Parathyroid adenoma (tissue), 2 donors: Measurements from ENCODE around the gene MCTP2.

Experiments
- H2AFZ ChIP-seq: fragments of 300-600 bp; sonication (generic); one replicate; pipeline ENCODE4 v1.7.0; 2017; ENCODE audit warnings: antibody characterized with exemption, mild to moderate bottlenecking
- H3K27ac ChIP-seq: fragments of 300-600 bp; sonication (generic); one replicate; pipeline ENCODE4 v1.7.0; 2017
- H3K27me3 ChIP-seq: fragments of 300-600 bp; sonication (generic); one replicate; pipeline ENCODE4 v1.7.0; 2017; ENCODE audit warnings: low read length; ENCODE audit not compliant: control insufficient read depth, insufficient read depth
- H3K36me3 ChIP-seq: fragments of 300-600 bp; sonication (generic); one replicate; pipeline ENCODE4 v1.7.0; 2017; ENCODE audit warnings: low read length; ENCODE audit not compliant: control insufficient read depth, insufficient read depth
- H3K4me1 ChIP-seq: fragments of 300-600 bp; sonication (generic); one replicate; pipeline ENCODE4 v1.7.0; 2017; ENCODE audit warnings: control low read depth
- H3K4me2 ChIP-seq: fragments of 300-600 bp; sonication (generic); one replicate; pipeline ENCODE4 v1.7.0; 2017; ENCODE audit warnings: low read length
- H3K4me3 ChIP-seq: fragments of 300-600 bp; sonication (generic); one replicate; pipeline ENCODE4 v1.7.0; 2017; ENCODE audit warnings: low read depth, low read length
- H3K79me2 ChIP-seq: fragments of 300-600 bp; sonication (generic); one replicate; pipeline ENCODE4 v1.7.0; 2017; ENCODE audit warnings: control low read depth
- H3K9ac ChIP-seq: fragments of 300-600 bp; sonication (generic); one replicate; pipeline ENCODE4 v1.7.0; 2017; ENCODE audit warnings: mild to moderate bottlenecking
- H3K9me3 ChIP-seq: fragments of 300-600 bp; sonication (generic); one replicate; pipeline ENCODE4 v1.7.0; 2017; ENCODE audit warnings: low read length; ENCODE audit not compliant: control insufficient read depth
- TF ChIP-seq, protein P1 (sequence below): fragments of 300-600 bp; sonication (generic); IDR thresholded peaks from one replicate; pipeline ENCODE4 v1.7.0; 2017; ENCODE audit warnings: antibody characterized with exemption, mild to moderate bottlenecking
- donor health status: primary hyperparathyroidism.

MCTP2 gene

DNA sequence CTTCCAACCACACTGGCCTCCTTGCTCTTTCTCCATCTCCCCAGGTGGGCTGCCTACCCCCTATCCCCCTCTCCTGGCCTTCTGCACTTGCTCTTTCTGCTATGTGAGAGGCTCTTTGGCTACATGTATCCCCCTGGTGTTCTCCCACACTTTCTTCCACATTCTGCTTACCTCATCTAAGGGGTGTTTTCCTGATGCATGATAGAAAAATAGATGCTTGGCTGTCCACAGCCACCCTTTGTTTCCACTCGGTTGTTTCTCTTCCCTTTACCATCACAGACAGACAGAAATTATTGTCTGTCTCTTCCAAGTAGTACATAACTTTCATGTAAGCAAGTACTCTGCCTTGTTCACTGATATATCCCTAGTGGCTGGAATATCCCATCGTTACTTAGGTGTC lies 39.2 kb downstream of the MCTP2 start:
- H3K27me3 ChIP-seq, result no peaks in the 10 kb centered on the region
- TF ChIP-seq, protein P1, sequence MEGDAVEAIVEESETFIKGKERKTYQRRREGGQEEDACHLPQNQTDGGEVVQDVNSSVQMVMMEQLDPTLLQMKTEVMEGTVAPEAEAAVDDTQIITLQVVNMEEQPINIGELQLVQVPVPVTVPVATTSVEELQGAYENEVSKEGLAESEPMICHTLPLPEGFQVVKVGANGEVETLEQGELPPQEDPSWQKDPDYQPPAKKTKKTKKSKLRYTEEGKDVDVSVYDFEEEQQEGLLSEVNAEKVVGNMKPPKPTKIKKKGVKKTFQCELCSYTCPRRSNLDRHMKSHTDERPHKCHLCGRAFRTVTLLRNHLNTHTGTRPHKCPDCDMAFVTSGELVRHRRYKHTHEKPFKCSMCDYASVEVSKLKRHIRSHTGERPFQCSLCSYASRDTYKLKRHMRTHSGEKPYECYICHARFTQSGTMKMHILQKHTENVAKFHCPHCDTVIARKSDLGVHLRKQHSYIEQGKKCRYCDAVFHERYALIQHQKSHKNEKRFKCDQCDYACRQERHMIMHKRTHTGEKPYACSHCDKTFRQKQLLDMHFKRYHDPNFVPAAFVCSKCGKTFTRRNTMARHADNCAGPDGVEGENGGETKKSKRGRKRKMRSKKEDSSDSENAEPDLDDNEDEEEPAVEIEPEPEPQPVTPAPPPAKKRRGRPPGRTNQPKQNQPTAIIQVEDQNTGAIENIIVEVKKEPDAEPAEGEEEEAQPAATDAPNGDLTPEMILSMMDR, result no peak
- H3K9me3 ChIP-seq, result no peaks in the 10 kb centered on the region
- no peak overlapping the region for H3K9ac ChIP-seq
- H3K4me1 ChIP-seq, result no peaks in the 10 kb centered on the region
- no peak overlapping the region for H3K4me3 ChIP-seq
- no peaks in the 10 kb centered on the region for H3K79me2 ChIP-seq
- H2AFZ ChIP-seq, result no peak overlapping the region
- no peak overlapping the region for H3K4me2 ChIP-seq
- H3K27ac ChIP-seq, result no peak overlapping the region
- H3K36me3 ChIP-seq, result no peaks in the 10 kb centered on the region

DNA sequence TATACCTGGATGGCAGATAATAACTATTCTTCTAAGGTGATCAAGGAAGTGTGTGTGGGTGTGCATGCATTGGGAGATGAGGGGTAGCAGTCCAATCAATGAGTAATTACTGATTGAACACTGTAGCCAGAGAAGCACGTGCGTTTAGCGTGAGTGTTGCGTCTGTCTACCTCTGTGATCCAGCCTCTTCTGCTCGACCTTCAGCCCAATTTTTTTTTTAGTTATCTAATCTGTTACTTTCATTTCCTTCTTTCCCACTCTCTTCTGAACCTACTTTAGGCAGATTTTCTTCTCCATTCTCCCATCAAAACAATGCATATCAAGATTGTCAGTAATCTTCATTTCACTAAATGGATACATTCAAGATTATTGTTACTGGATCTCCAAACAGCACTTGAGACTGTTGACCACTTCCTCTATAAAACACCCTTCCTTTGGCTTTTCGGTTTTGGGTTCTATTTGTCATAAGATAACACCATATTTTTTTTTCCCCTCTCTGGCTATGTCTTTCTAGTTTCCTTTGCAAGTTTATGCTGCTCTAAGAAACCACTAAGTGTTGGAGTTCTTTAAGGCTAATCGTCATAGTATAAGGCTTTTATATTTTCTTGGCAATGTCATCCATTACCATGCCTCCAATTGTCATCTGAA lies 41.0 kb downstream of the MCTP2 start:
- Histone ChIP-seq H3K9ac (no peak overlapping the region), H3K4me2 (no peak overlapping the region), H3K27ac (no peak overlapping the region), H3K27me3 (no peaks in the 10 kb centered on the region), H3K4me1 (no peaks in the 10 kb centered on the region), H3K9me3 (no peaks in the 10 kb centered on the region), H3K36me3 (no peaks in the 10 kb centered on the region), H2AFZ (no peak overlapping the region), H3K79me2 (no peaks in the 10 kb centered on the region), H3K4me3 (no peak overlapping the region)
- TF ChIP-seq, protein P1, result no peak

DNA sequence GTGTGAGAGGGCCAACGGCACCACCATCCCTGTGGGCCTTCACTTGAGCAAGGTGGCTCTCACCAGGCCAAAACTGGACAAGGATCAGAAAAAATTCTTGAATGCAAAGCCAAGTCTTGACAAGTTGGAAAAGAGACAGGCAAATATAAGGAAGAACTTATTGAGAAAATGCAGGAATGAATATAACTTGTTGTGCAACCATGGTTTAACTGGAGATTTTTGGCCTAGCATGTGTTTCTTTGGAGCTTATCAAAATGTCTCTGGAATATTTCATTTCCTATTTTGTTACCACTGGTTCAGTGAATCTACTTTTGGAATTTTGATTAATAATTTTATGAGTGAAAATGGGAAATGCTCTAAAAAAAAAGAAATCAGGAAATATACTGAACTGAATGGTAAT lies 42.5 kb downstream of the MCTP2 start:
- Histone ChIP-seq H3K27me3 (no peaks in the 10 kb centered on the region), H3K4me1 (no peaks in the 10 kb centered on the region), H3K79me2 (no peaks in the 10 kb centered on the region), H3K36me3 (no peaks in the 10 kb centered on the region), H3K4me2 (no peak overlapping the region), H2AFZ (no peak overlapping the region), H3K4me3 (no peak overlapping the region), H3K27ac (no peak overlapping the region), H3K9ac (no peak overlapping the region), H3K9me3 (no peaks in the 10 kb centered on the region)
- TF ChIP-seq, protein P1, result no peak

DNA sequence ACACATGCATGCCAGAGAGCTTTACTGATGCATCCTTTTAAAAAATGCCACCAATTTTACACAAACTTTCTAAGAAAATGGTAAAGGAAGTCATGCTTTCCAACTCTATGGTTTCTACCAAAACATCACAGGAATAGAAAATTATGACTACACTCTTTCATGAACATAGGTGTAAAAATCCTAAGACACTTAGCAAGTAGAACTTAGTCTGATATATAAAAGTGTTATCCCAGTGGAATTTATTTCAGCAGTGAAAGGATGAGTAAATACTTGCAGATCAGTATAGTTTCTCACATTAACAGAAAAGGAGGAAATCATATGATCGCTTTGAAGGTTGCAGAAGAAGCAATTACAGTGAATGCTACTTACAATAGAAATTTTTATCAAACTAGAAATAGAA lies 43.4 kb downstream of the MCTP2 start:
- no peaks in the 10 kb centered on the region for H3K79me2 ChIP-seq
- H3K27me3 ChIP-seq, result no peaks in the 10 kb centered on the region
- no peak overlapping the region for H3K4me3 ChIP-seq
- H3K4me1 ChIP-seq, result no peaks in the 10 kb centered on the region
- H3K9ac ChIP-seq, result no peak overlapping the region
- no peaks in the 10 kb centered on the region for H3K36me3 ChIP-seq
- TF ChIP-seq, protein P1, result no peak
- no peak overlapping the region for H3K4me2 ChIP-seq
- no peak overlapping the region for H3K27ac ChIP-seq
- H3K9me3 ChIP-seq, result no peaks in the 10 kb centered on the region
- H2AFZ ChIP-seq, result no peak overlapping the region

DNA sequence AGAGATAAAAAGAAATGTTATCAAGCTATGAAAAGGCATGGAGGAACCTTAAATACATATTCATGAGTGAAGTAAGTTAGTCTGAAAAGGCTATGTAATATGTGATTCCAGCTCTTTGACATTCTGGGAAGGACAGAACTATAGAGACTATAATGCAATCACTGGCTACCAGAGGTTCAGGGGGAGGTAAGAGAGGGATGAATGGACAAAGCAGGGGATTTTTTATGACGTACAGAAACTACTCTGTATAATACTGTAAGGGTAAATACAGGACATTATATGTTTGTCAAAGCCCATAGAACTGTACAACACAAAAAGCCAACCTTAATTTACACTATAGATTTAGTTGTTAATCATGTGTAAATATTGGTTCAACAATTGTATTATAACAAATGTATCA lies 46.1 kb downstream of the MCTP2 start:
- H3K9me3 ChIP-seq, result no peaks in the 10 kb centered on the region
- no peaks in the 10 kb centered on the region for H3K27me3 ChIP-seq
- H3K4me3 ChIP-seq, result no peak overlapping the region
- H3K27ac ChIP-seq, result no peak overlapping the region
- H3K36me3 ChIP-seq, result no peaks in the 10 kb centered on the region
- no peak overlapping the region for H2AFZ ChIP-seq
- H3K9ac ChIP-seq, result no peak overlapping the region
- no peak overlapping the region for H3K4me2 ChIP-seq
- no peaks in the 10 kb centered on the region for H3K4me1 ChIP-seq
- TF ChIP-seq, protein P1, result no peak
- H3K79me2 ChIP-seq, result no peaks in the 10 kb centered on the region
